Measurements from ENCODE around the gene CYP11A1.

CYP11A1 gene

GRCh38 chr15:74377831-74378766, 10.7 kb upstream of the CYP11A1 start:
- DNase-seq (ENCODE audit: insufficient read length) (no peak), FAIRE-seq (no peak)
- TF ChIP-seq POLR2A (IDR thresholded peaks at IDR 0.05; ENCODE audit: low read depth, low read length) (no peak), POLR2AphosphoS5 (IDR thresholded peaks at IDR 0.05; ENCODE audit: low read depth, low read length) (no peak), TAF1 (IDR thresholded peaks at IDR 0.05; ENCODE audit: borderline replicate concordance, low read depth, low read length) (no peak)

- TF ChIP-seq POLR2A (IDR thresholded peaks at IDR 0.05; ENCODE audit: low read depth, low read length), result no peak
- TF ChIP-seq TAF1 (IDR thresholded peaks at IDR 0.05; ENCODE audit: borderline replicate concordance, low read depth, low read length), result no peak
- FAIRE-seq (no peak), DNase-seq (ENCODE audit: insufficient read length) (no peak)
Measured at GRCh38 chr15:74376825-74377581, 9.6 kb upstream of the CYP11A1 start.

GRCh38 chr15:74376226-74376625, 8.8 kb upstream of the CYP11A1 start:
- FAIRE-seq (no peak), DNase-seq (ENCODE audit: insufficient read length) (no peak)
- TF ChIP-seq POLR2A (IDR thresholded peaks at IDR 0.05; ENCODE audit: low read depth, low read length) (no peak), TAF1 (IDR thresholded peaks at IDR 0.05; ENCODE audit: borderline replicate concordance, low read depth, low read length) (no peak), POLR2AphosphoS5 (IDR thresholded peaks at IDR 0.05; ENCODE audit: low read depth, low read length) (no peak)

GRCh38 chr15:74375303-74375693, 7.9 kb upstream of the CYP11A1 start:
- FAIRE-seq (peak; percentile 91), DNase-seq (ENCODE audit: insufficient read length) (no peak)
- TF ChIP-seq POLR2AphosphoS5 (IDR thresholded peaks at IDR 0.05; ENCODE audit: low read depth, low read length) (no peak), POLR2A (IDR thresholded peaks at IDR 0.05; ENCODE audit: low read depth, low read length) (no peak), TAF1 (IDR thresholded peaks at IDR 0.05; ENCODE audit: borderline replicate concordance, low read depth, low read length) (no peak)

- no peak for FAIRE-seq
- TF ChIP-seq POLR2AphosphoS5 (IDR thresholded peaks at IDR 0.05; ENCODE audit: low read depth, low read length) (no peak), POLR2A (IDR thresholded peaks at IDR 0.05; ENCODE audit: low read depth, low read length) (no peak), TAF1 (IDR thresholded peaks at IDR 0.05; ENCODE audit: borderline replicate concordance, low read depth, low read length) (no peak)
- no peak for DNase-seq (ENCODE audit: insufficient read length)
Measured at GRCh38 chr15:74374648-74375302, 7.3 kb upstream of the CYP11A1 start.

- TF ChIP-seq POLR2A (IDR thresholded peaks at IDR 0.05; ENCODE audit: low read depth, low read length) (no peak), POLR2AphosphoS5 (IDR thresholded peaks at IDR 0.05; ENCODE audit: low read depth, low read length) (0 out of 2 replicates have a peak, but pooled peaks have one; percentile 27)
- DNase-seq (ENCODE audit: insufficient read length) (peak; percentile 99), FAIRE-seq (peak; percentile 95)
Measured at GRCh38 chr15:74373731-74374647, 6.5 kb upstream of the CYP11A1 start.

- TF ChIP-seq POLR2A (IDR thresholded peaks at IDR 0.05; ENCODE audit: low read depth, low read length) (no peak), POLR2AphosphoS5 (IDR thresholded peaks at IDR 0.05; ENCODE audit: low read depth, low read length) (no peak), TAF1 (IDR thresholded peaks at IDR 0.05; ENCODE audit: borderline replicate concordance, low read depth, low read length) (no peak)
- FAIRE-seq (no peak), DNase-seq (ENCODE audit: insufficient read length) (no peak)
Measured at GRCh38 chr15:74373056-74373650, 5.7 kb upstream of the CYP11A1 start.

GRCh38 chr15:74370471-74370870, 3.0 kb upstream of the CYP11A1 start:
- FAIRE-seq (no peak), DNase-seq (ENCODE audit: insufficient read length) (no peak)
- TF ChIP-seq TAF1 (IDR thresholded peaks at IDR 0.05; ENCODE audit: borderline replicate concordance, low read depth, low read length) (no peak), POLR2A (IDR thresholded peaks at IDR 0.05; ENCODE audit: low read depth, low read length) (no peak), POLR2AphosphoS5 (IDR thresholded peaks at IDR 0.05; ENCODE audit: low read depth, low read length) (no peak)

GRCh38 chr15:74369756-74370155, 2.3 kb upstream of the CYP11A1 start:
- DNase-seq (ENCODE audit: insufficient read length) (no peak), FAIRE-seq (no peak)
- TF ChIP-seq POLR2AphosphoS5 (IDR thresholded peaks at IDR 0.05; ENCODE audit: low read depth, low read length), result no peak
- no peak for TF ChIP-seq TAF1 (IDR thresholded peaks at IDR 0.05; ENCODE audit: borderline replicate concordance, low read depth, low read length)
- no peak for TF ChIP-seq POLR2A (IDR thresholded peaks at IDR 0.05; ENCODE audit: low read depth, low read length)

GRCh38 chr15:74369084-74369745, 1.8 kb upstream of the CYP11A1 start:
- DNase-seq (ENCODE audit: insufficient read length) (no peak), FAIRE-seq (no peak)
- no peak for TF ChIP-seq POLR2AphosphoS5 (IDR thresholded peaks at IDR 0.05; ENCODE audit: low read depth, low read length)
- no peak for TF ChIP-seq TAF1 (IDR thresholded peaks at IDR 0.05; ENCODE audit: borderline replicate concordance, low read depth, low read length)
- no peak for TF ChIP-seq POLR2A (IDR thresholded peaks at IDR 0.05; ENCODE audit: low read depth, low read length)

All from GM12892 (cell line).